Activated CD4-positive, alpha-beta T cell treated with anti-CD3 and anti-CD28 coated beads, Interleukin-2, amount 50 U/mL, for 1 hour (primary cell): ENCODE data around the gene ST6GALNAC3.
"Not testable (repeated sequence)": the region's sequence is repeated elsewhere in the genome, so short reads cannot be mapped to it uniquely, and the experiment has no call there.

Source experiments
- DNase-seq: peaks from one replicate; pipeline ENCODE4 v3.0.0-alpha.2; 2020

The ST6GALNAC3 gene

DNA sequence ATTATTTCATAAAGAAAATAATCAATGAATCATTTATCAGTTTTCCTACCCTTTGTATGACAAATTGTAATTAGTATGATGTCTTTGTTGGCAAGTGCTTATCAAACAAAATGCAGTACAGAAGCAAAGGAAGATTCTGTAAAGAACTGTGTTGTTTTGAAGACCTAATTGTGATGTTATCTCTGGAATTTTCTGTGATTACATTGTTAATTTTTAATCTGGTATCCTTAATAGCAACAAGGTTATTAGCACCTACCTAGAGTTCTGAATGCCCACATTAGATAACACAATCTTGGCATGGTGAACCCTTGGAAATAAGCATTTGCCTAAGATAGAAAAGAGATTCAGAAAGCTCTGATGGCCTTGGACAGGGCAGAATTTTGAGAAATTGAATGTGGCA lies 518.6 kb downstream of the ST6GALNAC3 start:
- no peak for DNase-seq

DNA sequence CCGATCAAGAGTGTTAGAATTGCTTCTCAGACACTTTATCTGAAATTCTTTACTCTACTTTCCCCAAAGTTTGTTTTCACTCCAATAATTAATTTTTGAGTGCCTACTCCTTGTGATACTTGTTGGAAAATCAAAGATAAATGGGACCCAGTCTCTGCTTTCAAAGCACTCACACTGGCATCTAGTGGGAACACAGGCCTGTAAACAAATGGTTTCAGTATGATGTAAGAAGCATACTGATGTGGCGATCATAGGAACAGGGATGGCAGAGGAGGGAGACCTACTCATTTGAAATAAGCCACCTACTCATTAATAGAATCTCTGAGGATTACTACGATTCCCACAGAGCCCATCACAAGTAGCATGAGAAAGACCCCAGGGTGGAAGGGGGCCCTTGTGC lies 519.1 kb downstream of the ST6GALNAC3 start:
- no peak for DNase-seq

DNA sequence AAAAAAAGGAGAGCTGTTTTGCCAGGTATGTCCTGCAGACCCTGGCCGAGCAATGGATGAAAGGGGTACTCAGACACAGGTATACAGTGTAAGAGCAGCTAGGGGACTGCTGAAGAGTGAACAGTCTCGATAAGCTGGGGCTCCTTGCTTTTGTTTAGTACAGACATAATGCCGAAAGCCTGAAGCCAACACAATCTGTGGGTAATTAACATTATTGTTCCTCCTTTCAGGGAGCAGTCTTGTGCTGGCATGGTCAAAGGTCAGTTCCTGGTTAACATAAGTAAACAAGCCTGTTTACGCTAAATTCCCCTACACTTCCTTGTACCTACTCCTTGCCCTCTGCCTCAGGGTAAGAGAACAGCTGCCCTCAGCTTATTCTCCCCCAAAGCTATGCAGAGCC lies 520.5 kb downstream of the ST6GALNAC3 start:
- no peak for DNase-seq

DNA sequence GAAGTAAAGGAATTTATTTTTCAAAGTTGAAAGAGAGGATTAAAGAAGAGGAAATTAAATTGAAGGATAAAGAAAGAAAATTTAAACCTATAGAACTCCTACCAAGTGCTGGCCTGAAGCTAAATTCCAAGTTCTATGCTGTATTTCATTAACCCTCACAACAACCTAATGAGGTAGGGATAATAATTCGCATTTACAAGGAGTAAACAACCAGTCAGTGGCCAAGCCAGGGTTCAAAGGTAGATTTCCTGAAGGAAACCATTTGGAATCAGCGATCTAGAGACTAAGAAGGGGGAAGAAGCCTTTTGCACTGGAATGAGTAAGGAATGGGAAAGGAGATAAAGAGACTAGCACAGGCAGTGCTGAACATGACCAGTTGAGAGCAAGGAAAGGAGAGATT lies 526.9 kb downstream of the ST6GALNAC3 start:
- no peak for DNase-seq

DNA sequence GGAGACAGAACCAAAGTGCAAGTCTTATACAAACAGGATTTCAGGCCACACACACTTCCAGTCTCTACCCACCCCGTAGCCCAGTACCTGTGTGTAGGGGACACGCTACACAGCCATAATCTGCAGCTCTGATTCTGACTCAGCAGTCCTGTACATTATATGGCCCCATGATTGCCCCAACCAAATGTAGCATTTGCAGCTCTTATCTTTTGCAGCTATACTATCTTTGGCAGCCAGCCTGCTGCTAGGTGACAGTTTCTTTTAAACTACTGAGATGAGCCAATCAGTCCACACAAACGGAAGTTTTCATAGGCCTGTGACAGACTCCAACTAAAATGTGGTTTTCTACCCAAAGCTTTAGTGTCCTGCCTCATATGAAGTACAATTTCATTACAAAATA lies 533.2 kb downstream of the ST6GALNAC3 start:
- DNase-seq = no peak

DNA sequence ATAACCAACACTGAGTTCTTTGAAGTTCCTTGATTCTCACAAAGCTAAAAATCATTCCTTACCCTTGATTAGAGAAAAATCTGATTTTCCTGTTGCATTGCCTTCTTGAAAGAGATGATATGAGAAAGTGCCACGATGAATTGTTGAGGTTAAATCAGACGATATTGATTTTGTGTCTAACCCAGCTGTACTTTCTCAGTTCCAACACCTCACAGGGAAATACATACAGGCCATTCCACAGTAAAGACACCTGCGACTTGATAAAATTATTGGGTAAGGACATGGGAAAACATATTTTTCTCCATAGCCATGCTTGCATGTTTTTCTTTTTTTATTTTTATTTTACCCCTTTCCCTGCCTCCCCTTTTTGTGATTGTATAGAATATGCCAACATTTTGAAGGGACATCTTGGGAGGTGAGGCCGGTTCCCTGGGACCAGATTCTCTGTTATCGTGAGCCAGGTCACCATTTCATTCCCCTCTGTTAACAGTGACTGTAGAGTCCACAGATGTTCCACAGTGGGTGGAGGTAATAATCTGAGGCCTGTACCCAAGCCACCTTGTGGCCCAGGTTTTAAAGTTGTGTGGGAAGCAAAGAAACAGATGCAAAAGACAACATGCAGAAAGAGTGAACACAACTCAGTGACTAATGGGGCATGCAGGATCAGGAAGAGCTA lies 537.4 kb downstream of the ST6GALNAC3 start:
- DNase-seq = no peak

DNA sequence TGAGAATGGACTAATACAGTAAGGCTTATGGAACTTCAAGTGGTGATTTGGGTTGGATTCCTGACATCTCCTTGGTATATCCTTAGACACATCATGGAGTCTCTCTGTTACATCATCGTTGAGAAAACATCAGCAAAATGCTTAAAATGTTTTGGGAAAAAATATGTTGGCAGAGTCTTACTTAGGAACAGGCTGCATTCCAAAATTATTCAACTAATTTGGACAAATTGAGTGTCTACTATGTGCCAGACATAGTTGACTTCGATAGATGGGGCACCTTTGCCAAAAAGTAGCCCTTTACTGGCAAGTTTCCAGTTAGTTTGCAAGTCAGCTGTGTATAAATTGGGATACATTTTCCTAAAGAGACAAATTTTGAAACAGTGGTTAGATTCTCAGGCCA lies 539.3 kb downstream of the ST6GALNAC3 start:
- DNase-seq = no peak

DNA sequence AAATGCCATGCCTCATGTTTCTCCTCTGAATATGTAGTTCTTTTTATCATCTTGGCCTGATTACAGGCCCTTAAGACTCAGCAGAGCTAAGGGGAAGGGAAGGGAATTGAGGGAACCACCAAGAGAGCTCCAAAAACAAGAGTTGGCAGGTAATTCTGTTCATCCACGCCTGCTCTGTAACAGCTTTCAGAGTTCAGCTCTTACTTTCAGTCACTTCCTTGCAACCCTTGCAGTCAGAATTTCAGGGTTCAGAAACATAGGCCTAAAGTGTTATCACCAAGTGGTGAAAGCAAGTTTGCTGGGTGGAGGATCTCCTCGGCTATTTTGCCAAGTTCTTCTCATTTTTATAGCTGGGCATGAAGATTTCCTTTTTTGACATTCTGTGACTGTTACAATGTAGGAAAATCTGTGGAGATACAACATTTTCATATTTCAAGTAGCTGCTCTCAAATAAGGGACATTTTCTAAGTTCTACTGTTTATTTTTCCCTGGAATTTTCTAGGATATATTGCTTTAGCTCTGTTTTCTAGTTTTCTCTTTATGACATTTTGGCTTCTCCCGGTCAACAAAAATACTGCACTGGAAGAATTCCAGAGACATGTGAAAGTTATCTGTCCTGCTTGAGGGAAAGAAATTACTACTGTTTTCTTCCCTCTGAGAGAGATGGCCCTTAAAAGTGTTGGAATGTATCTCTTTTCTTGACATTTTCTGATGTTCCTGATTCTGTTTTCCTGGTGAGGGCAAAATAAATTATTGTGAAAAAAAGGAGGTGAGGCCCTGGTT lies 540.9 kb downstream of the ST6GALNAC3 start:
- DNase-seq = no peak

DNA sequence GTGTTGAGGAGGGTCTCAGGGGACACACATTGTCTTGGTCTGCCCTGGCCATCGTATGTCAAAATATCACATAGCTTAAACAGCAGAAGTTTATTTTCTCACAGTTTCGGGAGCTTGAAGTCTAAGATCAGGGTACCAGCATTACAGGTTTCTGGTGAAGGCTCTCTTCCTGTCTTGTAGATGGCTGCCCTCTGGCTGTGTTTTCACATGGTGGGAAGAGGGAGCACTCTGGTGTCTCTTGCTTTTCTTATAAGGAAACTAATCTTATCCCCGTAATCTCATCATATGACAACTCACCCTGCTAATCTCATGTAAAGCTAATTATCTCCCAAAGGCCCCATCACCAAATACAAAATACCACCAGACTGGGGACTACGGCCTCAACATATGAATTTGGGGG lies 545.8 kb downstream of the ST6GALNAC3 start:
- no peak for DNase-seq

DNA sequence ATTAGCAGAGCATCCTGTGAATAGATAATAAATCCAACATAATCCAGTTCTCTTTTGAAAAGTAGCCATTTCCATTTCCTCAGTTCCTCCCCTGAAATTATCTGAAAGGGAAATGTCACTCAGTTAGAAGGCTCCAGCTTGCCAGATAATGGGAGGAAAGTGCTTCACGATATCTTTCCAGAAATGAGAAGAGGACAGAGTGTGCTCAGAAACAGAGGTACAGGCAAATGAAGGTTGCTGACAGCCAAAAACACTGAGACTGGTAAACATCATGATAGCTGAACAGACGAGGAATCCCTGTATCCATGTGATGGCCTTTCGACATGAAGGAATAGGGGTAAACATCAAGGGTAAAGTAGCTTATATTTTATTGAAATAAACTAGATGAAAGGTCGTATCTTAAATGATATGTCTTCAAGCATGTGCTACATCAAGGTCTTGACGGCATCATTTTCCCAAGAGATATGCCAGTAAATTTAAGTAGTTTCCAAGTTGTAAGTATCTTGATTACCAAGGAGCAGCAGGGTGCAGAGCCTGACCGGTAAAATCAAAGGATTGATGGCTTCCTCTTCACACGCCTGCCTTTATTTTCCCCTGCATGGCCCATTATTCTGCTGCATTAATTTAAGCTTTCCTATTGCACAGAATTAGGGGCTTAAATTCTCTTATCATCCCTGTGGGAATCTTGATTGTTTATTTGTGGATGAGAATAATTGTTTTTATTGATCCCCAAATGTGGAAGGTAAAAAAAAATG lies 548.4 kb downstream of the ST6GALNAC3 start:
- no peak for DNase-seq

DNA sequence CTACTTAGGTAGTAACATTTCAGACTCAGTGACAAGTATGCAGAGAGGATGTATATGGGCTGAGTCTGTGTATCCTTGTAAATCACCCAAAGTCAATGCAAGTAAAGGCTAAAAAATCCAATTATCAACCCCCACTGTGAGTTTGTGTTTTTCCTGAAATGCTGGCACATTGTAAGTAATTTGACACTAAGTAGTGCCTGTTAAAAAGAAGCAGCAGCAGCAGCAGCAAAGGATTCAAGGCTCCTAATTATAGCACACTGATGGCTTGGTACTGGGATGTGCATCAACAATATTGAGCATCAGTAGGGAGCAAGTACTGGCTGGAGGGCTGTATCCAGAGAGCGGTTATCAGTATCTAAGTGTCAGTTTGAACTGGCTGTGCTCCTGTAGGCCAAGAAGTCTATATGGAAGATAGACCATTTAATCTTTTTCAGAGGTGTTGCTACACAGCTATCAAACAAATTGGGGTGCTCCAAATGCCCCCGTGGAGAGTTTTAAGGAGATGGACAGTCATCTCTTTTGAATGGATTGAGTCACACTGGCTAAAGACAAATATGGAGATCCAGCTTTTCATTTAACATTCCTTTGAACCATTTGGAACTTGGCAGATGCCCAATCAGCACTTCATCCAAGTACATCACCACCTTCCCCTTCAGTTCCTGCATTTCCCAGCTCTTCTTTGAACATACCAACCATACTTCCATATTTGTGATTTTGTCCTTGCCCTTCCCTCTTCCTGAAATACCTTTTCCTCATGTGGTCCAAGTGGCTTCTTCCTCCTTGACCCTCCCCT lies 551.5 kb downstream of the ST6GALNAC3 start:
- DNase-seq = no peak

DNA sequence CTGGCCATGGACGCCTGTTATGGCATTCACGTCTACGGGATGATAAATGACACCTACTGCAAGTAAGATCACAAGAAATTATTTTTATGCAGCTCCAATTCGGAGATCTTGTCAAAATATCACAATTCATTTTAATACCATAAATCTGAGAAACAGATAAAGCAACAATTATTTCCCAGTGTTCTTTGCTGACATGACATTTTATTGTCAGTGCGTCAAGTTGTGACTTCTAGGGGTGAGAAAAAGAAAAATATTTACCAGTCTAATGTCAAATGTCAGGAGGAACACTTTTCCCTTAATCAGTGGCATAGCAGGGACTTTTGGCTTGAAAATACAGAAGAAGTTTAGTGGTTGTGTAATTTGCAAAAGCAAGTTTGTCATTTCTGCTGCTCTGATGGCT lies 553.0 kb downstream of the ST6GALNAC3 start:
- no peak for DNase-seq

DNA sequence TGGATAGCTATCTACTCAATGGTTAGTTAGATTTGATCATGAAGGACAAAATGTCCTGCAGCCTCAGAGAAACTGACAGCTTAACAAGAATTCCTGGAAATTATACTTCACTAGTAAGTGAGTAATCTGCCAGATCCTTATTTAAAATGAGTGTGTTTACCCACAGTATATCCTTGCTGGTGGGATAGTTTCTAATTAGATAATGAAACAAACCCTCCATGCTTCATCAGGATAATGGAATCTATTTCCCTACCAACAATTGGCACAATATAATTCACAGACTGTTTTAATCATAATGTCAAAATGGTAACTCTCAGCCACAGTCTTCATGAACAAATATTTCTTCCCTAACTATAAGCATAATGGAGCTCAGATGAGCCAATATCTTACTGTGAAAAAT lies 553.4 kb downstream of the ST6GALNAC3 start:
- no peak for DNase-seq

DNA sequence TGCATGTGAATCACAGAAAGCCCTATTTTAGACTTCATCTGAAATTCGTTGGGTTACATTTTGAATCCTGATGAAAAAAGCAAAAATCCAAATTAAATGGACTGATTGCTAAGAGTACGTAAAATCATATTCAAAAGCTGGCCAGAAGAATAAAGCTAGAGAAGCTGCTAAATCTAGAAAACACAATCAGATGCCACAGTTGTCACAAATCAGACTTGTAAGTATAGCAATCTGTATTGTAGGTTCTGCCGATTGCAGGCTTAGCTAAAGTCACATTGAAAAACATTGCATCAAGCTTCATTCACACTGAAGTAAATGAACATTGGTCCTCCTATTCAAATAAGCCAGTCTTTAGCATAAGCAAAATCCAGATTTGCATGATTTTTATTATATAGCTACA lies 557.6 kb downstream of the ST6GALNAC3 start:
- DNase-seq = no peak

DNA sequence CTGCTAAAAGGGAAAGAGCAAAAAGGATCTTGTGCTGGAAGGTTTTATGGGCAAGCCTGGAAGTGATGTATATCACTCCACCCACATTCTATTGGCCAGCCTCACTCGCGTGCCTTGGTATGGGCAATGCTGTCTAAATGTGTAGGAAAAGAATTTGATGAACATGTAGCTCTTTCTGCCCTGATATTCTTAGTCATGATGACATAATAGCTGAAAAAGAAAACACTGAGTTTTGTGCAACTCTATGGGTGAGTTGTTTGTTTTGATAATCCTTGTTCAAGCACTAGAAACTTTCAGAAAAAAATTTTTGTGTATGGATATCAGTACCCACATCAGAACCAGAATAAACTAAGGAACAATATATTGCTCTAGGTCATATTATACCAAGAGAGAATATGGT lies 561.2 kb downstream of the ST6GALNAC3 start:
- DNase-seq = no peak

DNA sequence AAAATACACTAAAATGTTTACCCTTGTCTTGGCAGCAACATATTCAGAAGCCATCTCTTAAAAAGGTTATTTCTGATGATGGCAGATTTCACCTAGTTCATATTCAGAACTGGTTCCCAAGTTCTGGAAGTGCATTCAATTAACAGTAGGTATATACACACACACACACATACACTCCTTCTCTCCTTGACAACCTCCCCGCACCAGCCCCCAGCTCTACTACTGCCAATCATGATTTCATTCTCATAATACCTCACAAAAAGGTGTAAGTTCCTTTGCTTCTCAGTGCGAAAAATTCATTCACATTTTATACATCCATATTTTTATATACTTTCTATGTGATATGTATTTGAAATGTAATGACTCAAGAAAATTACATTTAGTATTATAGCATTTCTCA lies 564.6 kb downstream of the ST6GALNAC3 start:
- no peak for DNase-seq

DNA sequence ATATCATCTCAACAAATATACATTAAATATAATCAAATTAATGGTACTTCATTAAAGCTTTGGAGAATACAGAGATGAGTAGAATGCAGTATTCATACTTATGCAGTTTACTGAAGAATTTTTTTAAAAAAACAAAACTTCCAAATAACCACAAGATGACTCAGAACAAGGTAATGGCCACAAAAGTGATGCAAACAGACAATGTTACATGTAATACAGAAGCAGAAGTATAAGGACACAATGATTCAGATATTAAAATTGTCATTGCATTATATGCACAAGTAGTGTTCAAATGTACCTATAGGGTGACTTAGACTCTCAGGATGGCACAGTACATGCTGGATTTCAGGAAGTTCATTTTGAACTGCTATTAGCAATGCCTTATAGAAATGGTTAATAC lies 565.5 kb downstream of the ST6GALNAC3 start:
- DNase-seq = no peak

DNA sequence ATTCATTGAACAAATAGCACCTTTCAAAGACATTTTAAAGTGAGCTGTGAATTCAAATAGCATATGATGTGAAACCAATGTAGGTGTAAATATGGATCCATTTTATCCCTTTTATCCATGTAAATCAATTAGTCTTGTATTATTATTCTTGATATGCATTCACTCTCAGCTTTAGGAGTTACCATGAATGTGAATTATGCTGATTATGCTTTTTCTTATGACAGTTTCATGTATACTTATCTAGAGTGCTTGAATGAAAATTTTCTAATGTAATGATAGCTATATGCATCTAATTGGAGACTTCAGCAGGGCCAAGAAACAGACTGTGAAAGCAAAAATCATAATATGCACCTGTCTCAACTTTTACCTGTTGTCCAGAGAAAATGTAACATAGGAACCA lies 566.2 kb downstream of the ST6GALNAC3 start:
- DNase-seq = no peak

DNA sequence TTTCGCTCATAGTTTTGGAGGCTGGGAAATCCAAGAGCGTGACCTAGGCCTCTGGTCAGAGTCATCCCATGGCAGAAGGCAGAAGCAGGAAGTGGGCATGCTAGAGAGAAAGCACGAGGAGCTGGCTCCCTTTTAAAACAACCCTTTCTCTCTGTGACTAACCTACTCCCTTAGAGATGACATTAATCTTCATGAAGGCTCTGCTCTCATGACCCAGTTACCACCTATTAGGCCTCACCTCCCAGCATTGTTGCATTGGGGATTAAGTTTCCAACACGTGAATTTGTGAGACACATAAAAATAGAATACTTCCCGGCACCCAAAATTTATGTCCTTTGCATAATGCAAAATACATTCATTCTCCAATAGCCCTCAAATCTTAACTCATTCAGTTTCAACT lies 569.6 kb downstream of the ST6GALNAC3 start:
- no peak for DNase-seq

DNA sequence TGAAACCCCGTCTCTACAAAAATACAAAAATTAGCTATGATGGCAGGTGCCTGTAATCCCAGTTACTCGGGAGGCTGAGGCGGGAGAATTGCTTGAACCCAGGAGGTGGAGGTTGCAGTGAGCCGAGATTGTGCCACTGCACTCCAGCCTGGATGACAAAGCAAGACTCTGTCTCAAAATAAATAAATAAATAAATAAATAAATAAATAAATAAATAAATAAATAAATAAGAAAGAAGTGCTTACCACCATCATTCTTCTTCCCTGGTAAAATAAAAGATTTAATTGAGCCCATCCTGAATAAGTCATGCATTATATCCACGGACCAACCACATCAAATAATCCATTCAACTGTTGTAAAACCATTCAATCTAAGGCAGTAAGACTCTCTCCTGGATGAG lies 578.3 kb downstream of the ST6GALNAC3 start:
- DNase-seq = not testable (repeated sequence)

DNA sequence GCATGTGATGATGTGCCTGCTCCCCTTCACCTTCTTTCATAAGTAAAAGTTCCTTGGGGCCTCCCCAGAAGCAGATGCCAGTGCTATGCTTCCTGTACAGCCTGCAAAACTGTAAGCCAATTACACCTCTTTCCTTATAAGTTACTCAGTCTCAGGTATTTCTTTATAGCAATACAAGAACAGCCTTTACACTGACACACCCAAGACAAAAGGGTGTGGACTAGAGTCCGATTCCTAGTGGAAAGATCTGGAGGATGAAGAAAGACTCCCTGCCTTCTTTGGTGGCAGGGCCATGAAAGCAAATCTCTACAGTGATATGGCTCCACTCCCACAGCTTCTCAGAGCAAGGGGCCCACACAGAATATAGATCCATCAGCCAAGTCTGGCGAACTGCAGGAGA lies 583.1 kb downstream of the ST6GALNAC3 start:
- DNase-seq = no peak

DNA sequence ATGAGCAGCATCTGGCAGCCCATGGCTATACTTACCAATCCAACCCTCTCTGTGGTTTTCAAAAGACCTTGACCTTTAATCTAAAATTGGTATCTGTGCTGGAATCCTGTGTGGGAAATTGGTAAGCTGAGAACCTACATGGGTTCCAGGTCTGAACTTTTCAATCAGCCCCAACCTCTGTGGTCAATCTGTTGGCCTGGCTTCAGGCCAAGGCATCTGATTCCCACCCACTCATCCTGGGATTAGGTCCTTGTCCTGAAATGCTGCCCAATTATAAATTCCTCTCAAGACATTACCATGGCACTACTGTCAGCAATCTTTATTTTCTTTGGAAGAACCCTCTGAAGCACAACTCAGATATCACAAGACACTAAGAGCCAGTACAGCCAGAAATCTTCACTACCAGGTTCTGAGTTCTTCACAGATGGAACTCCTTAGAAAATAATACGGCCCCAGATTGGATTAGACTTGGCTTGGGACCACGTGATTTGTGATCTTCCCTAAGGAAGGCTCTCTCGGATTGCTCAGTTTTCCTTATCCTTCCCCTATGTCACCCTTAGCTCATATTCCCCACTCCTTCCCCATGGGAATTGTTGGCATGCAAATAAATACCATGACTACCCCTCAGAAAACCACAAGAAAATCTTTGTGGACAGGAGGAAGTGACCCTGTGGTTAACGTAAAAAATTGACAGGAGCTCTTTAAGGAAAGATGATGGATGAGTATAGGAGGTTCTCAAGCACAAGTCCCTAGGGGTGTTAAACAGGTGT lies 584.8 kb downstream of the ST6GALNAC3 start:
- no peak for DNase-seq
